Small intestine (tissue), 7 donors: ENCODE data around the gene ALPL. TPM values are rescaled to one million over a fixed set of nuclear protein-coding genes. Genes with fewer than 3 reads are reported as not detected.

ENCODE experiments used
- DNase-seq, 2 donors: peaks; one replicate each; pipeline versions ENCODE4 v3.0.0 to v3.0.0-alpha.2; 2013
- FAIRE-seq: peaks from 2 replicates; lab custom pipeline; 2012; peaks lifted over from hg19 to GRCh38; lab: Jason Lieb, UNC
- H3K27ac ChIP-seq, 3 donors: one replicate each; pipeline ENCODE4 v1.5.1; 2013; ENCODE audit warnings: low read length in 2 of 3, mild to moderate bottlenecking in 2 of 3, control low read depth in 1 of 3, inconsistent platforms in 1 of 3, low read depth in 1 of 3, moderate library complexity in 1 of 3
- H3K27me3 ChIP-seq, 3 donors: one replicate each; pipeline ENCODE4 v1.6.1; 2013; ENCODE audit warnings: low read length in 3 of 3, inconsistent platforms in 1 of 3; ENCODE audit not compliant: control insufficient read depth in 3 of 3, insufficient read depth in 3 of 3
- H3K36me3 ChIP-seq, 3 donors: one replicate each; pipeline ENCODE4 v1.6.1; 2013; ENCODE audit warnings: low read length in 3 of 3, inconsistent platforms in 1 of 3, low read depth in 1 of 3, mild to moderate bottlenecking in 1 of 3, moderate library complexity in 1 of 3; ENCODE audit not compliant: control insufficient read depth in 3 of 3, insufficient read depth in 2 of 3
- H3K4me1 ChIP-seq, 3 donors: one replicate each; pipeline ENCODE4 v1.6.1; 2013; ENCODE audit warnings: low read length in 2 of 3, inconsistent platforms in 1 of 3, low read depth in 1 of 3, mild to moderate bottlenecking in 1 of 3, moderate library complexity in 1 of 3; ENCODE audit not compliant: control insufficient read depth in 3 of 3, insufficient read depth in 2 of 3
- H3K4me3 ChIP-seq, 3 donors: one replicate each; pipeline ENCODE4 v1.5.1; 2013; ENCODE audit warnings: low read length in 3 of 3, control low read depth in 1 of 3, inconsistent platforms in 1 of 3, low read depth in 1 of 3, mild to moderate bottlenecking in 1 of 3, moderate library complexity in 1 of 3
- H3K9me3 ChIP-seq, 2 donors: one replicate each; pipeline ENCODE4 v1.6.1; 2013; ENCODE audit warnings: low read depth in 1 of 2, low read length in 1 of 2; ENCODE audit not compliant: control insufficient read depth in 2 of 2, insufficient read depth in 1 of 2
- WGBS, 3 donors: extraction: QIAGEN DNeasy Blood & Tissue Kit; methylation state at CpG; one replicate each; pipeline ENCODE4 v1.1.7; 2013; 5-methylcytosine and 5-hydroxymethylcytosine counted together
- polyA plus RNA-seq, 4 donors: library from polyadenylated mRNA; stranded (reverse) in 3 of 4; unstranded in 1 of 4; fragments of 200-250 nt in 3 of 4; fragments of 120-200 nt in 1 of 4; gene quantifications; one replicate each; pipeline versions ENCODE4 v1.2.1 to v1.2.3, GENCODE V29; 2013
- donor health status: healthy with polysubstance abuse.
- donor health status: control.
- donor health status: control.
- donor health status: Bipolar disorder and iron deficiency.
- donor health status: healthy.

Gene ALPL
- polyA plus RNA-seq, 4 donors = 0.89 to 3.0 (median 2.0) TPM

DNA sequence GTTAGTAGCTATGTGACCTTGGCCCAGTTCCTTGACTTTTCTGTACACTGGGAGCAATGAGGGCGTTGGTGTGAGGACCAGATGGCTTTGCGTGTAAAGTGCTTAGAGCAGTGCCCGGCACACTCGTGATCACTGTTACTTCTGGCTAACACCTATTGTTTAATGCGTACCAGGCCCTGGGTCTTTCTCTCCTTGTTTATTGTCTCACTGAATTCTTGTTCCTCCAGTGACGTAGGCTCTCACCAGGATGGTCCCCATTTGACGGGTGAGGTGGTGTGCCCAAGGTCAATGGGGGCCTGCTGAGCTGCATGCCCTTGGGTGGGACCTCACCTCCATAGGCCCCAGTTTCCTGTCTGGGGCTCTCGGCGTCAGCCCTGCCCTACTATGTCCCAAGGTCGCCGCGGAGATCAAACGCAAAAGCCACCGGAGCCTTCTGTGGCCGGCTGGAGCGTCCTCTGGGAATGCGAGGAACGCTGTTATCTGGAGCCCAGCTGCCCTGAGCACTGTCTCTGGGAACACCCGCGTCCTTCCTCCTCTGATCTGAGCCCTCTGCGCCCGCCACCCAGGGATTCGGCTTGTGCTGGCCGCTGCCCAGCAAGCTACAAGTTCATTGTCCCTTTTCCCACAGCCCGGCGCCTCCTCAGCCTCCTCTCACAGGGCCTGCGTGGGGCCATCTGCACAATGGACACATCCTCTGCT lies 28.9 kb downstream of the ALPL start:
- DNase-seq (peak in 1 of 2 donors; percentile 26), FAIRE-seq (no peak)
- Histone ChIP-seq H3K4me1 (peaks cover 0 to 5% (median 0%) of the 10 kb centered on the region in 3 donors), H3K27ac (peak overlapping the region in 1 of 3 donors; percentile 25), H3K4me3 (no peak overlapping the region), H3K27me3 (peaks cover 3 to 13% (median 3%) of the 10 kb centered on the region in 3 donors), H3K36me3 (no peaks in the 10 kb centered on the region), H3K9me3 (no peaks in the 10 kb centered on the region)
- 18 to 33% (median 30%) methylated on average over 25 to 27 of the region's 27 CpGs for WGBS, 3 donors

DNA sequence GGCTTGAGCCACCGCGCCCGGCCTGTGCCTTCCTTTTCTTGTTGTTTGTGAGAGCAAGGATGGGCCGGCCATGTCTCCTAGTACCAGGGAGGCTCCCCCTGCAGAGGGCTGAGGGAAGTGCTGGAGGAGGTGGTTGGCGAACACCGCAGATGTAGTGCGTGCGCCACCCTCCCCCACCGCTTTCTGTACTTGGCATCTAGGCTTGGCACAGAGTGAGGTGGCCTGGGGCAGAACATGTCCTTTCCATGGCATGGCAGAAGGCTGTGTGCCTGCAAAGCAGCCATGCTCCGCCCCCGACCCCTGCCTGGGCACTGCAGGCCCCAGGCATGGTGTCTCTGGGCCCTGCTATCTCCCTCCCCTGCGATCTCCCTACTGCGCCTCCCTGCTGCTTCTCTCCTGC lies 30.7 kb downstream of the ALPL start:
- H3K27ac ChIP-seq = no peak overlapping the region
- no peaks in the 10 kb centered on the region for H3K9me3 ChIP-seq
- WGBS, 3 donors = 72 to 81% (median 76%) methylated on average over 13 of the region's 13 CpGs
- FAIRE-seq (no peak), DNase-seq (no peak)
- H3K36me3 ChIP-seq = no peaks in the 10 kb centered on the region
- peaks cover 3 to 13% (median 3%) of the 10 kb centered on the region in 3 donors for H3K27me3 ChIP-seq
- H3K4me1 ChIP-seq = peaks cover 0 to 5% (median 0%) of the 10 kb centered on the region in 3 donors
- no peak overlapping the region for H3K4me3 ChIP-seq

GRCh38 chr1:21541329-21541728 lies 32.1 kb downstream of the ALPL start:
- H3K27ac ChIP-seq = no peak overlapping the region
- no peak overlapping the region for H3K4me3 ChIP-seq
- DNase-seq = no peak
- no peaks in the 10 kb centered on the region for H3K9me3 ChIP-seq
- H3K36me3 ChIP-seq = no peaks in the 10 kb centered on the region
- peaks cover 3 to 13% (median 3%) of the 10 kb centered on the region in 3 donors for H3K27me3 ChIP-seq
- WGBS, 3 donors = 76 to 82% (median 79%) methylated on average over 6 of the region's 6 CpGs
- no peak for FAIRE-seq
- peaks cover 0 to 5% (median 0%) of the 10 kb centered on the region in 3 donors for H3K4me1 ChIP-seq

DNA sequence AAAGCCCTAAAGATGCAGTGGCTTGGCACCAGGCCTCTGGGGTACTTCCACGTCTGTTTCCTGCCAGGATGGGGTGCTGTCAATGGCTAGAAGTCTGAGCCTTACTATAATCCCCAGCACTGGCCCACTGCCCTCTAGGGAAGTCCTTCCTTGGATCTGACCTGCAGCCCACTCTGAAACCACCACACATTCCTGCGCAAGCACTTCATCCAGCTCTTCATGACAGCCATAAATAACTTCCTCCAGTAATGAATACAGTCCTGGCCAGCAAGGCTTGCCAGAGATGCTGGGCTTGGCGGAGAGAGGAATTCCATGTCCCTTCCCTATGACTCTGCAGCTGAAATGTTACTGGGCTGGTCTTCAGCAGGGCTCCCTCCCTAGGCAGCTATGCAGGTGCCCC lies 32.6 kb downstream of the ALPL start:
- H3K4me1 ChIP-seq = peaks cover 0 to 5% (median 0%) of the 10 kb centered on the region in 3 donors
- DNase-seq = no peak
- H3K36me3 ChIP-seq = no peaks in the 10 kb centered on the region
- H3K9me3 ChIP-seq = no peaks in the 10 kb centered on the region
- FAIRE-seq = no peak
- H3K27ac ChIP-seq = no peak overlapping the region
- 63 to 86% (median 76%) methylated on average over 3 of the region's 3 CpGs for WGBS, 3 donors
- H3K4me3 ChIP-seq = no peak overlapping the region
- peaks cover 3 to 13% (median 3%) of the 10 kb centered on the region in 3 donors for H3K27me3 ChIP-seq

DNA sequence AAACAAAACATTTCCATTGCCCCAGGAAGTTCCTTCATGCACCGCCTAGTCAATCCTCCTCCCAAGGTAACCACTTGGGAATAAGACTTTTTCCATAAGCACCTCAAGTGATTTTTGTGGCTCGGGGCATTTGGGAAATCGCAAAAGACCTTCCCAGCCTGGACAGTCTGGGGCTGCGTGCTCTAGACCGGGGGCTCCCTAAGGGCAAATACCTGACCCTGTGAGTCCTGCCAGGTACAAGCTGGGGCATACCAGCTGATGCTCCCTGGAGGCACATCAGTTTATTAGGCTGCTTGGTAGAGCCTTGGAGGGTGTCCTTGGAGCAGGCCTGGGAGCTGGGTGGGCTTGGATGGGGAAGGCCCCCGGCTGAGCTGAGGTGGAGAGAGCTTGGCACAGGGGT lies 34.4 kb downstream of the ALPL start:
- 89 to 92% (median 92%) methylated on average over 6 of the region's 6 CpGs for WGBS, 3 donors
- DNase-seq (no peak), FAIRE-seq (no peak)
- H3K9me3 ChIP-seq = no peaks in the 10 kb centered on the region
- peaks cover 0 to 5% (median 3%) of the 10 kb centered on the region in 3 donors for H3K27me3 ChIP-seq
- no peak overlapping the region for H3K4me3 ChIP-seq
- no peaks in the 10 kb centered on the region for H3K36me3 ChIP-seq
- H3K4me1 ChIP-seq = no peaks in the 10 kb centered on the region
- no peak overlapping the region for H3K27ac ChIP-seq

- FAIRE-seq (no peak), DNase-seq (no peak)
- no peak overlapping the region for H3K4me3 ChIP-seq
- H3K27me3 ChIP-seq = peaks cover 0 to 5% (median 3%) of the 10 kb centered on the region in 3 donors
- 81 to 91% (median 89%) methylated on average over 4 of the region's 4 CpGs for WGBS, 3 donors
- H3K4me1 ChIP-seq = no peaks in the 10 kb centered on the region
- H3K27ac ChIP-seq = no peak overlapping the region
- H3K9me3 ChIP-seq = no peaks in the 10 kb centered on the region
- H3K36me3 ChIP-seq = no peaks in the 10 kb centered on the region
These were observed 34.9 kb downstream of the ALPL start for GRCh38 chr1:21544095-21544494.

GRCh38 chr1:21546122-21546825 lies 37.1 kb downstream of the ALPL start:
- Histone ChIP-seq H3K36me3 (no peaks in the 10 kb centered on the region), H3K27ac (peak overlapping the region in 1 of 3 donors; percentile 29), H3K9me3 (no peaks in the 10 kb centered on the region), H3K27me3 (peaks cover 0 to 18% (median 0%) of the 10 kb centered on the region in 3 donors), H3K4me1 (no peaks in the 10 kb centered on the region), H3K4me3 (no peak overlapping the region)
- 77 to 81% (median 78%) methylated on average over 11 of the region's 11 CpGs for WGBS, 3 donors
- DNase-seq (no peak), FAIRE-seq (no peak)

DNA sequence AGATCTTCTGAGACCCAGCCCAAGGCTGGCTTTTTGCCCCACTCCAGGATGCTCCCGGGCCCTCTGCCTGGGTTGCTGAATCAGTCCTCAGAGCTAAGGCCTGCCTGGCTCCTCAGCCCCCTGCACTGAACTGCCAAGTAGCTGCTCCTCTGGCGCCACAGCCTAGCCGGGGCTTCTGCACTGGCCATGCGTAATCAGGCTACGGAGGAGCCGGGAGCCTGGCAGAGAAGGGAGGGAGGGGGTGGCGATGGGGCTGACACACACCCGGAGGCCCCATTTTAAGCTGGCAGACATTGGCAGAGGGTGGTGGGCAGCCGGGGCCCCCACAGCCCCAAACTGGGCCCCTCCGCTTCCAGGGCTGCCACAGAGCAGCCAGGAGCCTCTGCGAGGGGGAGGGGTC lies 38.7 kb downstream of the ALPL start:
- Histone ChIP-seq H3K4me3 (no peak overlapping the region), H3K27ac (no peak overlapping the region), H3K27me3 (peaks cover 0 to 16% (median 0%) of the 10 kb centered on the region in 3 donors), H3K36me3 (no peaks in the 10 kb centered on the region), H3K4me1 (no peaks in the 10 kb centered on the region), H3K9me3 (no peaks in the 10 kb centered on the region)
- FAIRE-seq (no peak), DNase-seq (no peak)
- WGBS, 3 donors = 79 to 86% (median 84%) methylated on average over 10 to 11 of the region's 11 CpGs
